GM12875 (cell line): Measurements from ENCODE around the gene TACO1.

Source experiments
- H3K4me3 ChIP-seq: one replicate; pipeline ENCODE4 v1.5.1; 2011; ENCODE audit warnings: low read depth, low read length, control low read depth
- TF ChIP-seq, protein P1 (sequence below): IDR thresholded peaks from 2 replicates; pipeline ENCODE4 v1.5.1; 2011; ENCODE audit warnings: low read depth, mild to moderate bottlenecking, control low read depth, inconsistent platforms, low read length, moderate library complexity, borderline replicate concordance; ENCODE audit not compliant: insufficient read depth

TACO1 gene

DNA sequence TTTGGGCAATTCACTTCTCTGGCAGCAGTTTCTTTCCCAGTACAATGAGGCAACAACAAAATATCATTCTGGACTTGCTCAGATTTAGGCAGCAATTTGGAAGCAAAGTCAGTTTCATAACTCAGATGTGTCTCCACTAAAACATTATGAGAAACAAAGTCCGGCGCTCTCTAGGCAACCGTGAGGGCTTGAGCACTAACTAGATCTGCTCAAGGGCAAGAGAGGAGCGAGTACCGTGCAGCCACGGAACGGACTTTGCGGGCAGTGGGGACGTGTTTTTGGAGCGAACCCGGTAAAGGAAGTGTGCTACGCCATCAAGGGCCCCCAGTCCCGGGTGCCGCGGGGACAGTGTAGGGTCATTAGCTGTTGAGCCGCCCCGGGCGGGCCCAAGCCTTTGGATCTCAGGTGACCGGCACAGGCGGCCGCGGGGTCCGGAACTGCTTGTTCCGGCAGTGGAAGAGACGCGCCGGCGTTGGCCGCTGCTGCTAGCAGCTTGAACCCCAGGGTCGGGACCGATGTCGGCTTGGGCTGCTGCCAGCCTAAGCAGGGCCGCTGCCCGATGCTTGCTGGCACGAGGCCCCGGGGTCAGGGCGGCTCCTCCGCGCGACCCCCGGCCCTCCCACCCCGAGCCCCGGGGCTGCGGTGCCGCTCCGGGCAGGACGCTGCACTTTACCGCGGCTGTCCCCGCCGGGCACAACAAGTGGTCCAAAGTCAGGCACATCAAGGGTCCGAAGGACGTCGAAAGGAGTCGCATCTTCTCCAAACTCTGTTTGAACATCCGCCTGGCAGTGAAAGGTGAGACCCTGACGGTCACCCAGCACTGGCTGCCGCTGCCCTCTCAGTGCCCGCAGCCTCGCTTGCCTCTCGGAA lies at the start of gene TACO1:
TACO1 (plus strand) TSS at position 327 of the 870 bp plus-strand sequence; CDS start at position 516, 189 bp downstream.
- TF ChIP-seq, protein P1, sequence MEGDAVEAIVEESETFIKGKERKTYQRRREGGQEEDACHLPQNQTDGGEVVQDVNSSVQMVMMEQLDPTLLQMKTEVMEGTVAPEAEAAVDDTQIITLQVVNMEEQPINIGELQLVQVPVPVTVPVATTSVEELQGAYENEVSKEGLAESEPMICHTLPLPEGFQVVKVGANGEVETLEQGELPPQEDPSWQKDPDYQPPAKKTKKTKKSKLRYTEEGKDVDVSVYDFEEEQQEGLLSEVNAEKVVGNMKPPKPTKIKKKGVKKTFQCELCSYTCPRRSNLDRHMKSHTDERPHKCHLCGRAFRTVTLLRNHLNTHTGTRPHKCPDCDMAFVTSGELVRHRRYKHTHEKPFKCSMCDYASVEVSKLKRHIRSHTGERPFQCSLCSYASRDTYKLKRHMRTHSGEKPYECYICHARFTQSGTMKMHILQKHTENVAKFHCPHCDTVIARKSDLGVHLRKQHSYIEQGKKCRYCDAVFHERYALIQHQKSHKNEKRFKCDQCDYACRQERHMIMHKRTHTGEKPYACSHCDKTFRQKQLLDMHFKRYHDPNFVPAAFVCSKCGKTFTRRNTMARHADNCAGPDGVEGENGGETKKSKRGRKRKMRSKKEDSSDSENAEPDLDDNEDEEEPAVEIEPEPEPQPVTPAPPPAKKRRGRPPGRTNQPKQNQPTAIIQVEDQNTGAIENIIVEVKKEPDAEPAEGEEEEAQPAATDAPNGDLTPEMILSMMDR = no peak
- H3K4me3 ChIP-seq = peak within 1 kb of the TSS; percentile 91

DNA sequence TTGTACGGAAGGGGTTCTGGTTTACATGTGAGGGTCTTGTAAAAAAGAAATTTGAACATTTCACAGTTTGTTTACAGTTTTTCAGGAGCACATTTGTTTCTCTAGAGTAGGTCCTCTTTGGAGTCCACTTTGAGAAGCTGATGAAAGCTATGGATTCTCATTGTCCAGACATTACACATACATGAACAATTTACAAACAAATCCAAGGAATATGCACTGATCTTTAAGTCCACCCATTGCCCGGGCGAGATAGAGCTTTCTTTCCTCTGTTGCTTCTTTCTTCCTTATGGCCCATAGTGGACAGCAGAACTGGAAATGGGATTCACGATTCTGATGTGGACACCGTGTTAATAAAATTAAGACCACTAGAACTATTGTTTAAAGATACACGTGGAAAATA lies 48.5 kb upstream of the TACO1 start:
- TF ChIP-seq, protein P1 = no peak
- peak overlapping the region; percentile 82 for H3K4me3 ChIP-seq

DNA sequence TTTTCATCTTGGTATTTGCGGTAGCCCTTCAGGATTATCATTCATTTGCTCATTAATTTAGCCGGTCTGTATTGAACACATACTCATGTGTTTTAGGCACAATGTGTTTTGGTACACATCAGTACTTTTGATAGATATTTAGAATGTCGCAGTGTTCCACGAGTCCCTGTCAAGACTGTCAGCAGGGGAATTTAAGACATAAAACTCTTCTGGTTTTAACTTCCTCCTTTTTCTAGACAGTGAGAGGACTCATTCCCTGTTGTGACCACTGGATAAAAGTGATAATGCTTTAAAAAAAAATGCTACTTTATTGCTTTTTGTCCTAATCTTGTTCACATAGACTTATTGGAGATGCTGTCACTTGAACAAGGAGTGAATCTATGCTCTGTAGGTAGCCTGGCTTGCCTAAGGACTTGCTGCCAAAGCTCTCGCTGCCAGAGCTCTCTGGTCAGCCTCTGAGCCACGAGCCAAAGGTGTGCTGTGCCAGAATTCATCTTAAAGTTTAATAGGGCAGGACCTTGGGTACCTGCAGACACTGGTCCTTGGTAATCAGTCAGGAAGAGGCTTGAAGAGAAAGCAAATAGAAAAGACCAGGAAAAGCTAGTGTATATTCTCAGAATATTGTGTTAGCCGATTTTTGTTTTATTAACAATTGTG lies 45.1 kb upstream of the TACO1 start:
- TF ChIP-seq, protein P1 = no peak
- H3K4me3 ChIP-seq = no peak overlapping the region

DNA sequence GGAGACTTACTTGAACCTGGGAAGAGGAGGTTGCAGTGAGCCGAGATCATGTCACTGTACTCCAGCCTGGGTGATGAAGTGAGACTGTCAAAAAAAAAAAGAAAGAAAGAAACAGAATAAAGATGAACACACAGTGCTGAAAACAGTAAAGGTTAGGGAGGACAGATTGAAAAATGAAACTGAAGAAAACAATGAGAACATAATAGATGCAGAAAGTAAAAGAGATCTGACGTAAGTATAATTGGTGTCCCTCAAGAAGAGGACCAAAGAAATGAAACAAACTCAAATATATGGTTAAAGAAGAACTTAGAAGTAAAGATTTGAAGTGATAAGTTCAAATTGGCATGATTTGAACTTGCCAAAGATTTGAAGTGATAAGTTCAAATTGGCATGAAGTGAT lies 43.3 kb upstream of the TACO1 start:
- no peak overlapping the region for H3K4me3 ChIP-seq
- TF ChIP-seq, protein P1 = no peak

DNA sequence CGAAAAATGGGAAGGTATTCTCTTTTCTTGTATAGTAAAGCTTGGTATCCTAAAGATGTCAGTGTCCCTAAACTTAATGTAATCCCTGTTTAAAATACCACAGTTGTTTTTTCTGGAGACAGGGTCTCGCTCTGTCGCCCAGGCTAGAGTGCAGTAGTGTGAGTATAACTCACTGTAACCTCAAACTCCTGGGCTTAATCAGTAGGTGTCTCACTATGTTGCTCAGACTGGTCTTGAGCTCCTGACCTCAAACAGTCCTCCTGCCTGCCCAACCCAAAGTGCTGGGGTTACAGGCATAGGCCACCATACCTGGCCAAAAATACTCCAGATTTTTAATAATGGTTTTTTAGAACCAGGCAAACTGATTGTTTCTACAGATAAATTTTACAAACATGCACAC lies 42.3 kb upstream of the TACO1 start:
- no peak overlapping the region for H3K4me3 ChIP-seq

DNA sequence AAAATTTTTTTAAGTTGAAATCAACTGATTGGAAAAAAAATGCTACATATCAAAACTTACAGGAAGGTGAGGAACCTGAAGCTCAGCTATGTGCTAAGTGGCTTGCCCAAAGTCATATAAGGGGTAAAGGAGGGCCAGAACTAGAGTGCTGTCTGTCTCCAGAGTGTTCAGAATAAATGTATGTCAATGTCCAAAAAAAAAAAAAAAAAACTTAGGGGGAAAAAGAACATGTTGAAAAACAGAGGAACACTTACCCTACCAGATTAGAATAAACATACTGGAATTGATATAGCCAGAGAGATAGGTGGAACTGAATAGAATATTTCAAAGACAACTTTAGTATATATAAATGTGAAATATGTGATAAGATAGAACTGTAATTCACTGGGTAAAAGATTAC lies 38.9 kb upstream of the TACO1 start:
- H3K4me3 ChIP-seq = no peak overlapping the region
- TF ChIP-seq, protein P1 = no peak

More for the DNA sequence above, 42.3 kb upstream of the TACO1 start:
- TF ChIP-seq, protein P1 = no peak
